ENCODE results near the gene RPS2.
"Not testable (repeated sequence)": the region's sequence is repeated elsewhere in the genome, so short reads cannot be mapped to it uniquely, and the experiment has no call there.

The RPS2 gene

DNA sequence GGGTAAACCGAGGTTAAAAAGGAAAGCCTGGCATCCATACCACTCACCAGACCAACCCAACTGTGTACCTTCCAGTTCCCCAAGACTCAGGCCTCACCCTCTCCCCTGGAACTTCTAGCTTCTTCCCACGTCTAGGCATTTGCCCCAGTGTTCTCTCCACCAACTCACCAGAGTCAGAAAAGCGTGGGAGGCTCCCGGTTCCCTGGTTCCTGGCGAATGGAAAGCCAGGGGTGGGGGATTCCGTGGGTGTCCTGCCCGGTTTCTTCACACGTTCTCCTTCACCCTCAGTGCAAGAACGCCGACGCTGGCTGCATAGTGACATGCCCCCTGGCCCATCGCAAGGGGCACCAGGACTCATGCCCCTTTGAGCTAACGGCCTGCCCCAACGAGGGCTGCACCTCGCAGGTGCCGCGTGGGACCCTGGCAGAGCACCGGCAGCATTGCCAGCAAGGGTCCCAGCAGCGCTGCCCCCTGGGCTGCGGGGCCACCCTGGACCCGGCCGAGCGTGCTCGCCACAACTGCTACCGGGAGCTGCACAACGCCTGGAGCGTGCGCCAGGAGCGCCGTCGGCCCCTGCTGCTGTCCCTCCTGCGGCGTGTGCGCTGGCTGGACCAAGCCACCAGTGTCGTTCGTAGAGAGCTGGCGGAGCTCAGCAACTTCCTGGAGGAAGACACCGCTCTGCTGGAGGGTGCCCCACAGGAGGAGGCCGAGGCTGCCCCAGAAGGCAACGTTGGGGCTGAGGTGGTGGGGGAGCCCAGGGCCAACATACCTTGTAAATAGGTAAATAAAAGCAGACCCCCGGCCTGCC is 3.7 kb upstream of the RPS2 start:
- peaks cover 47% of the 10 kb centered on the region for H3K4me1 Mint-ChIP-seq
- peak overlapping the region; percentile 4 for H3K27ac Mint-ChIP-seq
- H3K27me3 Mint-ChIP-seq, result no peaks in the 10 kb centered on the region
- no peak for DNase-seq
- H3K36me3 Mint-ChIP-seq, result peaks cover 16% of the 10 kb centered on the region
- CTCF ChIA-PET, result no interaction called here
- no peaks in the 10 kb centered on the region for H3K9me3 Mint-ChIP-seq
- no peak overlapping the region for H3K4me3 Mint-ChIP-seq

DNA sequence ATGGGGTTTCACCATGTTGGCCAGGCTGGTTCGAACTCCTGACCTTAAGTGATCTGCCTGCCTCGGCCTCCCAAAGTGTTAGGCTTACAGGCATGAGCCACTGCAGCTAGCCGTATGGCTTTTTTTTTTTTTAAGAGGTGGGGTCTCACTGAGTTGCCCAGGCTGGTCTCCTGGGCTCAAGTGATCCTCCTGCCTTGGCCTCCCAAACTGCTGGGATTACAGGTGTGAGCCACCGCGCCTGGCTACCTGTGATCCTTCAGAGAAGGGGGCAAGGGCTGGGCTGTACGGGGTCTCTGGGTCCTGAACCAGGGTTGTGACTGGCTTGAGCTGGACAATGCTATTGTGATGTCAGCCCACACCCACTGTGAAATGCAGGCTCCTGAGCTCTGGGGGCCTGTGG is 1.8 kb upstream of the RPS2 start, which contains the start of gene RNF151:
RNF151 (plus strand) TSS at position 397 of the 400 bp plus-strand sequence. CDS start 26 bp downstream, outside the sequence.
- no peaks in the 10 kb centered on the region for H3K9me3 Mint-ChIP-seq
- peaks cover 27% of the 10 kb centered on the region for H3K36me3 Mint-ChIP-seq
- peaks cover 49% of the 10 kb centered on the region for H3K4me1 Mint-ChIP-seq
- H3K27me3 Mint-ChIP-seq, result no peaks in the 10 kb centered on the region
- no peak for DNase-seq
- H3K4me3 Mint-ChIP-seq, result peak within 1 kb of the TSS; percentile 92
- CTCF ChIA-PET, result no interaction called here
- H3K27ac Mint-ChIP-seq, result peak within 1 kb of the TSS; percentile 96

DNA sequence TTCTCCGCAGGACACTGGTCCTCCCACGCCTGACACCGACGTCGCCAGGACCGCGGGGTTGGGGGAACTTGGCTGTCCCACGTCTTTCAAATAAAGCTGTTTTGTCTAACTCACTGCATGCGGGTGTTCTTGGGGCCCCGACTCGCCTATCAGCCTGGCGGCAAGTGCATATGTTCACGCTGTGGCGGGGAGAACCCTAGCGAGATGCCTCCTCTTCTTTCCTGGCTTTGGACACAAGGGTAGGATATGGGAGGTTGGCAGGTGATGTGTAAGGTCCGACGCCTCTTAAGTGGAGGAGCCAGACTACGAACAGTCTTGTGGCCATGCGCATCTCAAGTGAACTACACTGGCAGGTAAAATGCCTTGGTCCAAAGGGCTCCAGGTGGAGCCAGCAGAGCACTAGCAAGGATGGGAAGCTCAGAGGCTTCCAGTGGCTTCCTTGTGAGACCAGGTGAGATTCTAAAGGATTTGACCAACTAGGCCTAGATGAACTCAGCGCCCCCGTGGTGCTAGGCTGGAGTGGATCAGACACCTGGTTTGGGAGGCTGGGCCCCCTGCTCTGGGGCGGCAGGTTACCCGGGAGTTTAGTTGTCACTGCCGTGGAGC is 873 bp upstream of the RPS2 start:
- Mint-ChIP-seq H3K9me3 (no peaks in the 10 kb centered on the region), H3K27me3 (no peaks in the 10 kb centered on the region), H3K36me3 (peaks cover 32% of the 10 kb centered on the region), H3K27ac (peak overlapping the region; percentile 96), H3K4me1 (peaks cover 48% of the 10 kb centered on the region), H3K4me3 (peak overlapping the region; percentile 92)
- no peak for DNase-seq
- CTCF ChIA-PET, result interaction anchor here (0.5 to 1.5 kb wide), 2 partner anchors 39 to 1159 kb away, joined by 3 to 4 read pairs; no protein-coding TSS in a partner anchor

DNA sequence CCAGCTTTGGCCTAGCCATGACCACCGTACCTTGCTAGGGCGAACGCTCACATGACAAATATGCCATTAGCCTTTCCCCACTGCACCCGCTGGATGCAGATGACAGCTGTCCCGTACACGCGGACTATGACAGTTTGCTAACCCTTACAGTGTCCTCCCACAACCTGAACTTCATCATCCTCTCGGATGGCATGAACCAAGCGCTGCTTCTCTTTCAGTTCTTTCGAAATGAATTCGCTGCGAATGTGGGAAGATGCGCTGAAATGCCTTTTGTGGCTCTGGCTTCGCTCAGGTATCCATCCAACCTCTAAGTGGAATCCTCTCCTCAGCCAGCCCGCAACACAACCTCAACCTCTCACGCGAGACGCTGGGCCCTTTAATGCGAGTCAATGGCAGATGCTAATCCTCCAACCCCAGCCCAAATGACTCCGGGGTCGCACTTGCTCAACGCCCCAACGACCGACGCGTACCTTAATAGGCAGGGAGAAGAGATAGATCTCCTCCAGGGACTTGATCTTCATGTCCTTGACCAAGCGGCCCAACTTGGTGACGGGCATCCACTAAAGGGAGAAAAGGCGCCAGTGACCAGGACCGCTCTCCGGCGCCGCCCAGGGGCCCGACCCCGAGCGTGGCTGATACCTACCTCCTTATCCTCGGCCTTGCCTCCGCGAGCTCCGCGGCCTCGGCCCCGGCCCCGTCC is 670 bp downstream of the RPS2 start:
- H3K27ac Mint-ChIP-seq, result peak overlapping the region; percentile 93
- DNase-seq, result peak; percentile 53
- H3K36me3 Mint-ChIP-seq, result peaks cover 32% of the 10 kb centered on the region
- CTCF ChIA-PET, result interaction anchor here (1.2 to 1.5 kb wide), 2 partner anchors 22 to 40 kb away, joined by 3 to 4 read pairs; no protein-coding TSS in a partner anchor
- H3K9me3 Mint-ChIP-seq, result no peaks in the 10 kb centered on the region
- peaks cover 52% of the 10 kb centered on the region for H3K4me1 Mint-ChIP-seq
- H3K27me3 Mint-ChIP-seq, result no peaks in the 10 kb centered on the region
- peak overlapping the region; percentile 92 for H3K4me3 Mint-ChIP-seq

DNA sequence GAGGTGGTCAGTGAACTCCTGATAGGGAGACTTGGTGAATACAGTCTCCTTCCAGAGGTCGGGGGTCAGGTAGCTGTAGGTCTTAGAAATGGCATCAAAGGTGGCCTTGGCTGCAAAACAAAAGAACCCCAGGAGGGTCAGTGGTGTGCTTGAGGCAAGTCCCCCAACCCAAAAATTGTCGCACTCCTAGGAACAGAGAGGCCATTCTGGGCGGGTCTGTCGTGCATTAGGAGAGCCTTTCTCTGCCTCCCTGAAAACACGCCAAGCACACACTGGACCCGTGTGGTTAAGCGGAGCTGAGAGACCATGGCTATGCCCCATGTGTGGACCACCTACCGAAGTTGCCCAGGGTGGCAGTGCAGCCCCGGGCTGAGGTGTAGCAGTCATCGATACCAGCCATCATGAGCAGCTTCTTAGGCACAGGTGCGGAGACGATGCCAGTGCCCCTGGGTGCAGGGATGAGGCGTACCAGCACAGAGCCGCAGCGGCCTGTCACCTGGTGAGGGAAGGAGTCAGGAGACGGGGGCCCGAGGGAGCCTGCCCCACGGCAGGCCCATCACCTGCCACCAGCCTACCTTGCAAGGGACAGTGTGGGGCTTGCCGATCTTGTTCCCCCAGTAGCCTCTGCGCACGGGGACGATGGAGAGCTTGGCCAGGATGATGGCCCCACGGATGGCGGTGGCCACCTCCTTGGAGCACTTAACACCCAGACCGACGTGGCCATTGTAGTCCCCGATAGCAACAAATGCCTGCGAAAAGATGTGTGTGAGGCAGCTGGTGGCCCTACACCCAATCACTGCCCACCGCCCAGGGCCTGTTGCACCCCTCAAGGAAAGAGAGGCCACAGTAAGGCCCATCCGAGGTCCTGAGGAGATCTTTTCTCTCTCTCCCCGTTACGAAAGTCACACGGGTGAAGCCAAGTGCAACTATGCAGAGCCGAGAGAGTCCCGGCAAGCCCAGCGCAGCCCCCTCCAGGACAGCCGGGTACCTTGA is 2.2 kb downstream of the RPS2 start:
- CTCF ChIA-PET, H3K9me3 Mint-ChIP-seq, H3K27me3 Mint-ChIP-seq, DNase-seq: not testable (repeated sequence)
- peaks cover 32% of the 10 kb centered on the region for H3K36me3 Mint-ChIP-seq
- peak overlapping the region; percentile 94 for H3K27ac Mint-ChIP-seq
- H3K4me1 Mint-ChIP-seq, result peaks cover 51% of the 10 kb centered on the region
- H3K4me3 Mint-ChIP-seq, result peak overlapping the region; percentile 92

DNA sequence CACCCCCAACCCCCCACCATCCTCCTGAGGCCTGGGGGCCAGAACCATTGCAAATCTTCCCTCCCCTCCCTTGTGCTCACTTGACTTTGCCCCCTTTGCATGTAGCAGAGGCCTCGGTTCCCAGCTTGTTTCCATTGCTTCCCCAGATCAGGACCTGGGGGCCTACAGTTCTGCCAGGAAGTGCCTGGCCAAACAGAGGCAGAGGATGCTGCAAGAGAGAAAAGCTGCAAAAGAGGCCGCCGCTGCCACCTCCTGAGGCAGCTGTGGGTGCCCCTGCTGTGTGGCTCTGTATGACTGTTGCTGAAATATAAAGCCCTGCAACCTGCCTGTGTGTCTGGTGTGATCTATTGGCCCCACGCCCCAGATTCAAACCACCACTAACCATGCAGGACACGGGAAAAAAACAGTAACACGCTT is 3.0 kb downstream of the RPS2 start:
- CTCF ChIA-PET, result no interaction called here
- H3K4me3 Mint-ChIP-seq, result peak overlapping the region; percentile 46

DNA sequence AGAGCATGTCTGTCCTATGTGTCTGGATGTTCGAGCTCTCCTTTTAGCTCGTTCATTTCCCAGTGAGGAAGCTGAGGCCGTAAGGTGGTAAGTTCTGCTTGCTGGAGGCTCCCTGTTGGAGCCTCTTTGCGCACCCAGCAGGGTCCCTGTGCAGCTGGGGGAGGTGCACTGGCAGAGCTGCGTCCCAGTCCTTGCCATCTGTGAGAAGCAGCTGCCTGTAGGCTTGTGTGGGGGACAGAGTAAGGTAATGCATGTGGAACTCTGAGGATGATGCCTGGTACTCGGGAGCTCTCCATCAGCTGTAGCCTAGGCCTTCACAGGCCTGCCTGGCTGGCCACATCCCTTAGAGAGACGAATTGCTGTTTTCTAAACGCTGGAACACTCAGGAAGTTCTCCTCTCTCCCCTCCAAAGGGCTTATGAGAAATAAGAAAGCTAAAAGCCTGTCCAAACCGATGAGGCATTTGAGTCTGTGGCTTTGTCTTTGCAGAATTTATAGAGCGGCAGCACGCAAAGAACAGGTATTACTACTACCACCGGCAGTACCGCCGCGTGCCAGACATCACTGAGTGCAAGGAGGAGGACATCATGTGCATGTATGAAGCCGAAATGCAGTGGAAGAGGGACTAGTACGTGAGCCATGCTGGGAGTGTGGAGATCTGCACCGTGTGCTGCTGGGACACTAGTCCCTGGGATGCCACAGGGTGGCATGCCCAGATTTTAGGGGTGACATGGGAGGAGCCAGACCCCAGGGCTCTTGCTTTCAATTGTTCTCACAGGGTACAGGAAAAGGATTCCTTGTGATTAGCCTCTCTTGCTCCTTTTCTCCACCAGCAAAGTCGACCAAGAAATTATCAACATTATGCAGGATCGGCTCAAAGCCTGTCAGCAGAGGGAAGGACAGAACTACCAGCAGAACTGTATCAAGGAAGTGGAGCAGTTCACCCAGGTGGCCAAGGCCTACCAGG is 3.7 kb downstream of the RPS2 start:
- peaks cover 32% of the 10 kb centered on the region for H3K36me3 Mint-ChIP-seq
- peak overlapping the region; percentile 94 for H3K27ac Mint-ChIP-seq
- no peaks in the 10 kb centered on the region for H3K9me3 Mint-ChIP-seq
- peak overlapping the region; percentile 95 for H3K4me3 Mint-ChIP-seq
- H3K27me3 Mint-ChIP-seq, result peaks cover 11% of the 10 kb centered on the region
- CTCF ChIA-PET, result interaction anchor here (1.5 kb wide), 1 partner anchor 11 kb away, joined by 3 read pairs; the partner anchor contains the start of gene TBL3
- peaks cover 50% of the 10 kb centered on the region for H3K4me1 Mint-ChIP-seq
- no peak for DNase-seq

More for the DNA sequence above, 3.0 kb downstream of the RPS2 start:
- no peaks in the 10 kb centered on the region for H3K9me3 Mint-ChIP-seq
- H3K27ac Mint-ChIP-seq, result peak overlapping the region; percentile 94
- H3K27me3 Mint-ChIP-seq, result peaks cover 5% of the 10 kb centered on the region
- no peak for DNase-seq
- H3K4me1 Mint-ChIP-seq, result peaks cover 50% of the 10 kb centered on the region
- H3K36me3 Mint-ChIP-seq, result peaks cover 32% of the 10 kb centered on the region

DNA sequence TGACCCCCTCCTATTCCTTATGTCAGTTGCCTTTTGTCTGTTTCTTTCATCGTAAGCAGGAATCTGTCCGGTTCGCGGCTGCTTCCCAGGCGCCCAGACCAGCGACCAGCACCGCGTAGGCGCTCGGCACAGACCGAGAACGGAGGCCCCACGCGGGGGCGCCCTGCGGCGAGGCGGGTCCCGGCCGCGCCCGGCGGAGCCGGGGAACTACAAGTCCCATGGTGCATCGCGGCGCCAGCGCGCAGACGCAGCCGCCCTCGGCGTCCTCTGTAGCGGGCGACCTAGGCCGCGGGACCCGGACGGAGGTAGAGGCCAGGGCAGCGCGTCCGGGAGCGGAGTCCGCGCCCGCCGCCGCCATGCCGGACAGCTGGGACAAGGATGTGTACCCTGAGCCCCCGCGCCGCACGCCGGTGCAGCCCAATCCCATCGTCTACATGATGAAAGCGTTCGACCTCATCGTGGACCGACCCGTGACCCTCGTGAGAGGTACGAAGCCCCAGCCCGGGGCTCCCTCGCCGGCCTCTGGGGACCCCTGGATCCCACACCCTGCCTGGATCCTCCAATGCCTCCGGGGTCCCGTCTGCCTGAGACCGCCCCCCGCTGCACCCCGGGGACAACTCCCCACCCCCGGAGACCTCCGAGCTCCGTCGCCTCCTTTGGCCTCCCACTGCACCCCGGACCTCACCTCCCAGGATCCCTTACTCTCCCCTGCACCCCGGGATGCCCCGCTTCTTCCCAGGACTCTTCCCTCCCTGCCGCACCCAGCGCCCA is 5.2 kb downstream of the RPS2 start, which contains the start of gene NDUFB10:
NDUFB10 (plus strand) TSS at position 270 of the 771 bp plus-strand sequence; CDS start at position 357, 87 bp downstream.
- Mint-ChIP-seq H3K4me1 (peaks cover 44% of the 10 kb centered on the region), H3K27me3 (peaks cover 20% of the 10 kb centered on the region)

DNA sequence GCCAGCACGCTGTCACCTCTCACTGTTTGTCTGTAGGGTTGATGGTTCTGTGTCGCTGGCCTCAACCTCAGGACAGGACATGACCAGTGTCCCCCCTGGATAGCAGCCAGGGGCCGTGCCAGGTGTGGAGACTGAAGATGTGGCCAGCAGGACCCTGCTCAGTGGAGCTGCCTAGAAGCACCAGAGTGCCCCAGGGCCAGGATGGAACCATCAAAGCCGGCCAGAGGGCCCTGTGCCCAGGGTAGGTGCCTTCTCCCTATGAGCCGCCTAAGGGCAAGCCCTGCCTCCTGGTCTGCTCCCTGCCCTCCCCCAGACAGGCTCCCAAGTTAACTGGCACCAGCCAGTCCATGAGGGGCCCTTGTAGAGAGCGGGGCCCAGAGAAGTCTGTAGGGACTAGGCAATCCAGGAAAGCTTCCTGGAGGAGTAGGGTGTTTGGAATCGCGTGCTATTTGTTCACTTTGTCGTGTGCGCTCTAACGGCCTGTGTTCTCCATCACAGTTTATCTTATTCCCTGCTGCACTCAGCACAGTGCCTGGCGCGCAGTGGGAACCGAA is 5.8 kb downstream of the RPS2 start:
- CTCF ChIA-PET, result interaction anchor here (1.8 to 2.2 kb wide), 2 partner anchors 13 kb away, joined by 4 to 6 read pairs; partner anchors contain the start of gene TBL3
- peaks cover 23% of the 10 kb centered on the region for H3K36me3 Mint-ChIP-seq
- peaks cover 21% of the 10 kb centered on the region for H3K27me3 Mint-ChIP-seq
- DNase-seq, result no peak
- H3K4me3 Mint-ChIP-seq, result peak overlapping the region; percentile 95
- H3K27ac Mint-ChIP-seq, result peak overlapping the region; percentile 62
- no peaks in the 10 kb centered on the region for H3K9me3 Mint-ChIP-seq
- H3K4me1 Mint-ChIP-seq, result peaks cover 40% of the 10 kb centered on the region

More for the DNA sequence above, 5.2 kb downstream of the RPS2 start, which contains the start of gene NDUFB10:
- CTCF ChIA-PET, result interaction anchor here (1.8 kb wide), 1 partner anchor 12 kb away, joined by 4 read pairs; the partner anchor contains the start of gene TBL3
- H3K4me3 Mint-ChIP-seq, result peak within 1 kb of the TSS; percentile 95
- no peaks in the 10 kb centered on the region for H3K9me3 Mint-ChIP-seq
- peak within 1 kb of the TSS; percentile 94 for H3K27ac Mint-ChIP-seq
- peak; percentile 94 for DNase-seq
- peaks cover 28% of the 10 kb centered on the region for H3K36me3 Mint-ChIP-seq

DNA sequence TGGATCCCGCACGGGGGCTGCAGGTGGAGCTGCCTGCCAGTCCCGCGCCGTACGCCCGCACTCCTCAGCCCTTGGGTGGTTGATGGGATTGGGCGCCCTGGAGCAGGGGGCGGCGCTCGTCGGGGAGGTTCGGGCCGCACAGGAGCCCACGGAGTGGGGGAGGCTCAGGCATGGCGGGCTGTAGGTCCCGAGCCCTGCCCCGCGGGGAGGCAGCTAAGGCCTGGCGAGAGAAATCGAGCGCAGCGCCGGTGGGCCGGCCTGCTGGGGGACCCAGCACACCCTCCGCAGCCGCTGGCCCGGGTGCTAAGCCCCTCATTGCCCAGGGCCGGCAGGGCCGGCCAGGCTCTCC is 6.5 kb downstream of the RPS2 start:
- CTCF ChIA-PET, result interaction anchor here (0.9 to 2.2 kb wide), 3 partner anchors 12 to 183 kb away, joined by 3 to 6 read pairs (median 4); partner anchors contain the start of gene TBL3
- Mint-ChIP-seq H3K36me3 (peaks cover 20% of the 10 kb centered on the region), H3K27me3 (peaks cover 21% of the 10 kb centered on the region), H3K4me1 (peaks cover 34% of the 10 kb centered on the region)
- DNase-seq, H3K9me3 Mint-ChIP-seq, H3K4me3 Mint-ChIP-seq, H3K27ac Mint-ChIP-seq: not testable (repeated sequence)

DNA sequence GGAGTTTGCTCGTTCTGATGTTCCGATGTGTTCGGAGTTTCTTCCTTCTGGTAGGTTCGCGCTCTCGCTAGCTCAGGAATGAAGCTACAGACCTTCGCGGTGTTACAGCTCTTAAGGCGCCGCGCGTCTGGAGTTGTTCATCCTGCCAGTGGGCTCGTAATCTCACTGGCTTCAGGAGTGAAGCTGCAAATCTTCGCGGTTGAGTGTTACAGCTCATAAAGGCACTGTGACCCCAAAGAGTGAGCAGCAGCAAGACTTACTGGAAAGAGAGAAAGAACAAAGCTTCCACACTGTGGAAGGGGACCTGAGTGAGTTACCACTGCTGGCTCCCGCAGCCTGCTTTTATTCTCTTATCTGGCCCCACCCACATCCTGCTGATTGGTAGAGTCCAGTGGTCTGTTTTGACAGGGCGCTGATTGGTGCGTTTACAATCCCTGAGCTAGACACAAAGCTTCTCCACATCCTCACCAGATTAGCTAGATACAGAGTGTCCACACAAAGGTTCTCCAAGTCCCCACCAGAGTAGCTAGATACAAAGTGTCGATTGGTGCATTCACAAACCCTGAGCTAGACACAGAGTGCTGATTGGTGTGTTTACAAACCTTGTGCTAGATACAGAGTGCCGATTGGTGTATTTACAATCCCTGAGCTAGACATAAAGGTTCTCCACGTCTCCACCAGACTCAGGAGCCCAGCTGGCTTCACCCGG is 7.0 kb downstream of the RPS2 start:
- CTCF ChIA-PET, result interaction anchor here (0.9 to 2.2 kb wide), 2 partner anchors 12 to 183 kb away, joined by 3 to 6 read pairs; no protein-coding TSS in a partner anchor
- H3K27ac Mint-ChIP-seq, result not testable (repeated sequence)
- H3K36me3 Mint-ChIP-seq, result peaks cover 15% of the 10 kb centered on the region

More for the DNA sequence above, 7.0 kb downstream of the RPS2 start:
- H3K4me3 Mint-ChIP-seq, H3K9me3 Mint-ChIP-seq, DNase-seq: not testable (repeated sequence)
- peaks cover 28% of the 10 kb centered on the region for H3K4me1 Mint-ChIP-seq
- H3K27me3 Mint-ChIP-seq, result peaks cover 24% of the 10 kb centered on the region
